PFSK-1 (cell line): ENCODE measurements around the gene CD276.

Source experiments
- FOXP2 ChIP-seq: optimal IDR thresholded peaks from 2 replicates; pipeline ENCODE3; 2011; ENCODE audit warnings: borderline replicate concordance, control low read depth, inconsistent platforms; ENCODE audit not compliant: insufficient read depth; ENCODE audit errors: extremely low read length, extremely low read depth
- POLR2AphosphoS5 ChIP-seq: IDR thresholded peaks from 2 replicates; pipeline ENCODE4 v1.6.1; 2012; ENCODE audit warnings: low read depth, mild to moderate bottlenecking, control low read depth, low read length, moderate library complexity
- SIN3A ChIP-seq: IDR thresholded peaks from 2 replicates; pipeline ENCODE4 v1.6.1; 2012; ENCODE audit warnings: mild to moderate bottlenecking, low read length, moderate library complexity, borderline replicate concordance; ENCODE audit not compliant: insufficient read depth
- TAF1 ChIP-seq: IDR thresholded peaks from 2 replicates; pipeline ENCODE4 v1.6.1; 2012; ENCODE audit warnings: low read length, control low read depth, borderline replicate concordance; ENCODE audit not compliant: insufficient read depth
- TF ChIP-seq, protein P1 (sequence below), 2 experiments: IDR thresholded peaks; 2 replicates each; pipeline versions ENCODE4 v1.6.1 to v1.8.0; 2011 to 2012; ENCODE audit warnings: low read depth in 2 of 2, low read length in 2 of 2, control low read depth in 1 of 2, inconsistent platforms in 1 of 2, mild to moderate bottlenecking in 1 of 2, moderate library complexity in 1 of 2; ENCODE audit not compliant: insufficient read depth in 1 of 2

DNA sequence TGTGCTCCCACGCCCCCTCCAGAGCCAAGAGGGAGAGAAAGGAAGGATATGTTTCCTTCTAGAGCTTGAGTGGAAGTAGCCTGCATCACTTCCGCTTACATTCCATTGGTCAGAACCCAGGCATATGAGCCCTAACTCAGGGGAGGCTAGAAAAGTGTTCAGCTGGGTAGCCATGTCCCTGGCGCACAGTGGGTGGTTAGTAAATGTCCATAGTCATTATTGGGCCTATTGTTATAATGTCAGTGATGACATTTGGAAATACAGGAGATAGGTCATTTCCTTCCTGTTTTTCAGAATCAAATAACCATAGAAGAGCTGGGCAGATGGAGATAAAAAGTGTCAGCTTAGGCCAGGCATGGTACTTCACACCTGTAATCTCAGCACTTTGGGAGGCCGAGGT, 27.3 kb downstream of the CD276 start:
- TF ChIP-seq POLR2AphosphoS5 (no peak), TAF1 (no peak), FOXP2 (no peak), SIN3A (no peak)
- TF ChIP-seq, protein P1, sequence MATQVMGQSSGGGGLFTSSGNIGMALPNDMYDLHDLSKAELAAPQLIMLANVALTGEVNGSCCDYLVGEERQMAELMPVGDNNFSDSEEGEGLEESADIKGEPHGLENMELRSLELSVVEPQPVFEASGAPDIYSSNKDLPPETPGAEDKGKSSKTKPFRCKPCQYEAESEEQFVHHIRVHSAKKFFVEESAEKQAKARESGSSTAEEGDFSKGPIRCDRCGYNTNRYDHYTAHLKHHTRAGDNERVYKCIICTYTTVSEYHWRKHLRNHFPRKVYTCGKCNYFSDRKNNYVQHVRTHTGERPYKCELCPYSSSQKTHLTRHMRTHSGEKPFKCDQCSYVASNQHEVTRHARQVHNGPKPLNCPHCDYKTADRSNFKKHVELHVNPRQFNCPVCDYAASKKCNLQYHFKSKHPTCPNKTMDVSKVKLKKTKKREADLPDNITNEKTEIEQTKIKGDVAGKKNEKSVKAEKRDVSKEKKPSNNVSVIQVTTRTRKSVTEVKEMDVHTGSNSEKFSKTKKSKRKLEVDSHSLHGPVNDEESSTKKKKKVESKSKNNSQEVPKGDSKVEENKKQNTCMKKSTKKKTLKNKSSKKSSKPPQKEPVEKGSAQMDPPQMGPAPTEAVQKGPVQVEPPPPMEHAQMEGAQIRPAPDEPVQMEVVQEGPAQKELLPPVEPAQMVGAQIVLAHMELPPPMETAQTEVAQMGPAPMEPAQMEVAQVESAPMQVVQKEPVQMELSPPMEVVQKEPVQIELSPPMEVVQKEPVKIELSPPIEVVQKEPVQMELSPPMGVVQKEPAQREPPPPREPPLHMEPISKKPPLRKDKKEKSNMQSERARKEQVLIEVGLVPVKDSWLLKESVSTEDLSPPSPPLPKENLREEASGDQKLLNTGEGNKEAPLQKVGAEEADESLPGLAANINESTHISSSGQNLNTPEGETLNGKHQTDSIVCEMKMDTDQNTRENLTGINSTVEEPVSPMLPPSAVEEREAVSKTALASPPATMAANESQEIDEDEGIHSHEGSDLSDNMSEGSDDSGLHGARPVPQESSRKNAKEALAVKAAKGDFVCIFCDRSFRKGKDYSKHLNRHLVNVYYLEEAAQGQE (IDR thresholded peaks at IDR 0.05; ENCODE audit: insufficient read depth in 1 of 2, low read depth in 2 of 2, low read length in 2 of 2): no peak
